DMS153 treated with DMSO at 0.1 percent for 48 hours (cell line): ENCODE data around the gene F10.

ENCODE experiments used
- DNase-seq: peaks from one replicate; lab custom pipeline; 2025; ENCODE audit not compliant: unreplicated experiment; lab: John Stamatoyannopoulos, UW

F10 gene

GRCh38 chr13:113129921-113130750, 7.5 kb downstream of the F10 start:
- DNase-seq: no peak

GRCh38 chr13:113135281-113135760, 12.7 kb downstream of the F10 start:
- no peak for DNase-seq

GRCh38 chr13:113137691-113138298, 15.2 kb downstream of the F10 start:
- DNase-seq: no peak

- DNase-seq: no peak
These were observed 16.4 kb downstream of the F10 start for GRCh38 chr13:113138792-113139551.

- no peak for DNase-seq
These were observed 17.0 kb downstream of the F10 start for GRCh38 chr13:113139577-113139976.

GRCh38 chr13:113140677-113141600, 18.3 kb downstream of the F10 start:
- DNase-seq: no peak

GRCh38 chr13:113141601-113141970, 19.0 kb downstream of the F10 start:
- DNase-seq: no peak

GRCh38 chr13:113142876-113143275, 20.3 kb downstream of the F10 start:
- no peak for DNase-seq

- DNase-seq: no peak
These were observed 21.1 kb downstream of the F10 start for GRCh38 chr13:113143466-113144254.

- DNase-seq: no peak
These were observed 21.6 kb downstream of the F10 start for GRCh38 chr13:113144255-113144629.

- no peak for DNase-seq
These were observed 22.9 kb downstream of the F10 start for GRCh38 chr13:113145496-113145895.

- DNase-seq: no peak
These were observed 23.5 kb downstream of the F10 start for GRCh38 chr13:113145911-113146598.

GRCh38 chr13:113146750-113147149, 24.2 kb downstream of the F10 start:
- no peak for DNase-seq

GRCh38 chr13:113147206-113147605, 24.6 kb downstream of the F10 start:
- DNase-seq: no peak

- no peak for DNase-seq
These were observed 25.8 kb downstream of the F10 start for GRCh38 chr13:113148407-113148806.

- DNase-seq: no peak
These were observed 26.4 kb downstream of the F10 start for GRCh38 chr13:113148940-113149503.

- no peak for DNase-seq
These were observed 27.3 kb downstream of the F10 start for GRCh38 chr13:113149711-113150549.
